ENCODE results near the gene NFATC2.

The NFATC2 gene

GRCh38 chr20:51429696-51430095 is 112.8 kb downstream of the NFATC2 start:
- no peak for DNase-seq (ENCODE audit: low read depth)

DNA sequence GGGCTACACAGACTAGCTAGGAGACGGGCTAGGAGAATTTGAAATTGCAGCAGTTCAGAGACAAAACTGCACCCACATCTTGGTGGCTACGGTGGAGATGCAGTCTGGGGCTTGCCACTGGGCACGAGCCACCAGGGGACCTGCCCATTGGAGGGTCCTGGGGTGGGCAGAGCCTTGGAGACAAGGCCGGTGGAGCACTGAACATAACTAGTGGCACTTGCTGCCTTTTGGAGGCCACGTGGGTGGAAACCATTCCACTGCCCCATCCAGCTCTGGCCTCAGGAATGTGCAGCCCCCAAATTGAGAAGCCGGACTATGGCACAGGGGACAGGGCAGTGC is 113.4 kb downstream of the NFATC2 start:
- no peak for DNase-seq (ENCODE audit: low read depth)

DNA sequence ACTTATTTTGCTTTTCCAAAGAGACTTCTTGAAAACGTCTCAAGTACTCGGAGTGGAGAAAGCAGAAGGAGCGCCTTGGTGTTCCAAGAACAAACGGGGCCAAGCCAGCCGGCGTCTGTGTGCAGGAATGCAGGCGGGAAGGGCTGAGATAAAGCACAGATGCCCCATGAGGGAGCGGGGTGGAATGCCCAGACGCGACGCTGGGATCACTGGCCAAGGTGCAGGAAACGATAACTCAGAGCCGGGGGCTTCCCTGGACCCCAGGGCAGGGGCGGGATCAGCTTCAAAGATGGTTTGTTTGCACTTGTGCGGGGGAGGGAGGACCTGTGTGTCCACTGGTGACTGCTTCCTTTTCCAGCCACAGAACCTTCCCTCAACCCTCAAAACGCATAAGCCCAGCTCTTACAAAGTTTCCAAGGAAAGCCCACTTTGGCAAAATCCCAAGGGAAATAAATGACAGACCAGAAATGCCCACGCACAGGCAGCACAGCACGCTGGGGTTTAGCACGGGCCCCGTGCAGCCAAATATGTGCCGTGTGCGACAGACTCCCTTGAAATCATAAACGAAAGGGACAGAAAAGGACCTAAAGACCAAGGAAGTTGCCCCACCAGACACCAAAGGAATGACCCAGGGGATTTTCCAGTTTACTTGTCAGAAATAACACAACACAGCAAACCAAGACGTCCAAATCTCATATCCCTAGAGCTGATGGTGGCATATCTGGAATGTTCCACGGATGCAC is 113.9 kb downstream of the NFATC2 start:
- peak; percentile 53 for DNase-seq (ENCODE audit: low read depth)

GRCh38 chr20:51427651-51428291 is 114.7 kb downstream of the NFATC2 start:
- DNase-seq (ENCODE audit: low read depth) = no peak

DNA sequence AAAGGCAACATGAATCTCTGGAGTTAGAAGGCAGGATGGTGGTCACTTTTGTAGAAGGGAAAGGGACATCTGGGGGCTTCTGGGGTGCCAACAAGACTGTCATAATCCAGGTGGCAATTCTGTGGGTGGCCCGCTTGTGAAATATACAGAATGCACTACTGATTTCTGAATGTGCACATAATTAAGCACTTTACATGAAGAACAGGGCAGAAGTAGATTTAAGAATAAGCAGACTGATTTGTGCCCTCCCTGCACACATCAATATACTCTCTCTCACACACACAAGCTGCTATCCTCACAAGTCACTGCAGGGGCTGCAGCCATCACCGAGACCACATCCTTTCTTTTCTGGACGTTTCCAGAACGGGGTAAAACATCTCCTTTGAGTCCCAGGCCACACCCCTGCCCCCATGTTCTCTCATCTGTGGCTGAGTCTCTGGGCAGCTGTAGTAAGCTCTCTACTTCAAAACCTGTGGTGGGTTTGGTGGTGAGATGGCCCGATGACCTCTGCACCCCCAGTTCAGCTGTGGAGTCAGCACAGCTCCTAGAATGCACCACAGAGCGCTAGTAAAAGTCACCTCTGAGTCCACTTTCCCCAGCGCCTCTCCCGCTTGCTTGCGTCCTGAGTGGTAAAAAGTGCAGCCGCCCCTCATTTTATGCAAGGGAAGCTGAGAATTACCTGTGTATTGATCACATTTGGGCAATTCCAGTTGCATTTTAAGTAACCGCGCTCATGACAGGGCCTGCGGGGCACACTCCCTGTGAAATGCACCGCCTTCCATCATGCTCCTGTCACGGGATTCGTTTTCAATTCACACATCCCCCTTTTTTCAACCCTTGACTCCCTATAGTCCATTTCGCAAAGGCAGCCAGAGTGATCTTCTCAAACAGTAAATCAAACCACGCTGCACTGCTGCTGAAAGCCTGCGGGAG is 115.5 kb downstream of the NFATC2 start:
- DNase-seq (ENCODE audit: low read depth) = no peak

GRCh38 chr20:51425347-51426106 is 117.0 kb downstream of the NFATC2 start:
- DNase-seq (ENCODE audit: low read depth) = no peak

DNA sequence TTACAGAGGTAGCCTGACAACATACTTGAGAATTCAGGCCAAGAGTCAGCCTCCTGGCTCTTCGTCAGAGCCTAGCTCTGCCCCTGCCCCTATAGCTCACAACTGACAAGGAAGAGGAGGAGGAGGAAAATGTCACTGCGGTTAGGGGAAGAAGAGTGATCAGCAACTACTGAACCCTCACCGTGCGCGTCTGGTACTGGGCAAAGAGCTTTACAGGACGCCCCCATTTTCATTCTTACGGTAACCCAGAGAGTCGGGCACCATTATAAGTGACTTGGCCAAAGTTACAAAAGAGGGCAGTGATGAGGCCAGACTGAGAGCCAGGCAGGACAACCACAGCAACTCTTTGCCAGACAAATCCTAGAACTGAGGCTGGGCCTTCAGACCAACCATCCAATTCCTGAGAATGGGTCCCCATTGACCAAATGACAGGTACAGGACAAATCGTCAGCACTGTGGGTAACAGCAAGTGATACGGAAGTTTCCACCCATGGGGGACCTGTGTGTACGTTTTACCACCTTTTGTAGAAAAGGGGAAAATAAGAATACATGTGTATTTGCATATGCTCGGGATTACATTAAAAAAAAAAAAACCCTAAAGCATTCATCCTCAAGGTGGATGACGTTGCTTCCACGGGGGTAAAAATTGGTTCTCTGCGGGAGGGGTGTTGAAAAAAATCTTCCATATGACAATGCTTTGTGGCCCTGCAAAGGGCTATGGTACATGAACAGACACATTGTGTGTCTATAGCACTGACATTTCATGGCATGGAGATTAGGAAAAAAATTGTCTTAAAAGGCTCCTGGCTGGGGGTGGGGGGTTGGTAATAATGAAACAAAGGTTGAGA is 118.0 kb downstream of the NFATC2 start:
- no peak for DNase-seq (ENCODE audit: low read depth)

GRCh38 chr20:51423810-51424209 is 118.7 kb downstream of the NFATC2 start:
- DNase-seq (ENCODE audit: low read depth) = no peak

DNA sequence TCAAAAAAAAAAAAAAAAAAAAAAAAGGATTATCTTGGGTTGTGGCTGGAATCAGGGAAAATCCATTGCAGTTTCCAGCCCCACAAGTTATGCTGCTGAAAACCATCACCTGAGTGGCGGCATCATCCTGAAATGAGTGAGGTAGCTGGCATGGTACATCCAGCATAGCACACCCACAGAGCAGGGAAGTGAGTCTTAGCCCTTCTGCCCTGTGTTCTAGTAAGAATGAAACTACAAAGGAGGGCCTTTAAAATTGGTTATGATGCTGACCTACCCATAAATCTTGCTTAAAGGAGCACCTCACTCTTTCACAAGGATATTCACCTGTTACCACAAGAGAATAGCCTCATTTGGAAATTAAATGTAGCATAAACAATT is 119.2 kb downstream of the NFATC2 start:
- no peak for DNase-seq (ENCODE audit: low read depth)

GRCh38 chr20:51422514-51423289 is 119.8 kb downstream of the NFATC2 start:
- no peak for DNase-seq (ENCODE audit: low read depth)

GRCh38 chr20:51420805-51421204 is 121.7 kb downstream of the NFATC2 start:
- DNase-seq (ENCODE audit: low read depth) = no peak

DNA sequence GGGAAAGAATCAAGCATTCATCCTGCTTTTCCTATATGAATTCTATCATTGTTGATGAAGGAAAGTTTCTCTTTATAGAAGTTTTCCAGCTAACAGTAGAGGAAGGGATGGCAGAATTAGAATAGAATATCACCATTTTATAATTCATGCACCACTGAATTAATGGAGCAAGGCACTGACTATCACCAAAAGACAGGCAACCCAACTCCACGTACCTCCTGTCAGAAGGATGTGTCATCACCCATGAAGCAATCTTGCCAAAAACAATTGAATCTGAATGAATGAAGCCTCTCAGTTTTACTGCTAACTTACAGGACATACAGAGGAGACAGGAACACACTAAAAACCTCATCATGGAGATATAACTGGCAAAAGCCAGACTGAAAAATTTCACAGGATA is 122.4 kb downstream of the NFATC2 start:
- DNase-seq (ENCODE audit: low read depth) = peak; percentile 41

DNA sequence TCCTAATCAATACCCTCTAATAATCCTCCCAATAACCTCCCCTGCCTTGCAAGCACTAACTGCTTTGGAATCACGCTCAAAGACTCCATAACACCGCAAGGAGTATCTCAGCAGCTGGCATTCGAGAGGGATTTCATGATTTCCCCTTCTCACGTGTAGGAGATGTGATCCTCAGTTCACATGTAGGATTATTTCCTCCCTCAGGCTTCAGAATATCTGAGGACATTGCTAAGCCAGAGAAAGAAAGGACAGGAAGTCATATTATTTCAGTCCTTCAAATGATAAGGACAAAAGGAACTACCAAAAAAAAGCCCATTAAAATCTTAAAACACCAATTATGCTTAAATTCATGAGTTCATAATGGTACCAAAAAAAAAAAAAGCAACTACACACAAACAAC is 122.9 kb downstream of the NFATC2 start:
- no peak for DNase-seq (ENCODE audit: low read depth)

- DNase-seq (ENCODE audit: low read depth) = no peak
Observed at GRCh38 chr20:51419231-51419630, 123.3 kb downstream of the NFATC2 start.

DNA sequence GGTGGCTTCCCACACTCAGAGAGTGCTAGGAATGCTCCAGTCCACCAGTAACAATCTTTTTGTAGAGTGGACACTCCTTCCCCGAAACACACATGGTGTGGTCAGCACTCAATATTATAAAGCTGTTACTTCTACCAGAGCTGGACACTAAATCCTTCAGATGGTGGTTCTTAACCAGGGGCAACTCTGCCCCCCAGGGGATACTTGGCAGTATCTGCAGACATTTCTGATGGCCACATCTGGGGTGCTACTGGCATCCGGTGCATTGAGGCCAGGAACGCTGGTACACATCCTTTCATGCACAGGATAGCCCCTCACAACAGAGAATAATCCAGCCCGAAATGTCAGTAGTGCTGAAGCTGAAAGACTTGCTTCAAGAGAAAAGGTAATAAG is 124.4 kb downstream of the NFATC2 start:
- DNase-seq (ENCODE audit: low read depth) = no peak

DNA sequence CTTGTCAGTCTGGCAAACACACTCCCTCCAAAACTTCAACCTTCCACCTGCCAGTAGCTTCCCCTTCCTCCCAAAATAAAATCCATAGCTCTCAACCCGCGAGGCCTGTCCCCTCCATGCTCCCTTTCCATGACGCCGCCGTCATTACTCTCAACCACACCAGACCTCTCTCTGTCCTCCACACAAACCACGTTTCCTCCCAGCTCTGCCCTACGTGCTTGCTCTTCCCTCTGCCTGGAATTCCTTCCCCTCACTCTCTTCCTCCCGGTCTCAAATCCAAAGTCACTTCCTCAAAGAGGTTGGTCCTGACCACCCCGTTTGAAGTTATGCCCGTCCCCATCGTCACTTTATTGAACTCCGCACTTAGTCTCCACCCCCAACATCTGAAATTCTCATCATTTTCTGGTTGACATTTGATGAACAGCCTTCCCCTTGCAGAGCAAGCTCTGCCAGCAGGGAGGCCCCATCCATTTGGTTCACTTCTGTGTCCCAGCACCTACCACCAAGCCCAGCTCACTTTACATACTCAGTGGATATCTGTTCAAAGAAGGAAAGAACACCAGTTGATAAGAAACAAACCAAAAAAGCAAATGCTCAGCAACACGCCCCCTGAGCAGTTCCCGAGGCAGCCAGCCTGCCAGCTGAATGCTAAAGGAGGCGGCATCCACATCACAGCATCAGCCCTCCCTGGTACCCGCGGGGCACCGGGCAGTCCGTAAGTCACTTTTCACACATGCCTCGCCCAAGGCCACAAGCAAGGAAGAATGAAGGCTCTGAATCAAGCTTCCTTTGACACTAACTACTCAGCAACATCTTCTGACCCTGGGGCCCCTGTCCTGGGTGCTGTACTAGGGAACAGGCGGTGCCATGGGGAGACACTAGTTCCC is 125.0 kb downstream of the NFATC2 start:
- no peak for DNase-seq (ENCODE audit: low read depth)

DNA sequence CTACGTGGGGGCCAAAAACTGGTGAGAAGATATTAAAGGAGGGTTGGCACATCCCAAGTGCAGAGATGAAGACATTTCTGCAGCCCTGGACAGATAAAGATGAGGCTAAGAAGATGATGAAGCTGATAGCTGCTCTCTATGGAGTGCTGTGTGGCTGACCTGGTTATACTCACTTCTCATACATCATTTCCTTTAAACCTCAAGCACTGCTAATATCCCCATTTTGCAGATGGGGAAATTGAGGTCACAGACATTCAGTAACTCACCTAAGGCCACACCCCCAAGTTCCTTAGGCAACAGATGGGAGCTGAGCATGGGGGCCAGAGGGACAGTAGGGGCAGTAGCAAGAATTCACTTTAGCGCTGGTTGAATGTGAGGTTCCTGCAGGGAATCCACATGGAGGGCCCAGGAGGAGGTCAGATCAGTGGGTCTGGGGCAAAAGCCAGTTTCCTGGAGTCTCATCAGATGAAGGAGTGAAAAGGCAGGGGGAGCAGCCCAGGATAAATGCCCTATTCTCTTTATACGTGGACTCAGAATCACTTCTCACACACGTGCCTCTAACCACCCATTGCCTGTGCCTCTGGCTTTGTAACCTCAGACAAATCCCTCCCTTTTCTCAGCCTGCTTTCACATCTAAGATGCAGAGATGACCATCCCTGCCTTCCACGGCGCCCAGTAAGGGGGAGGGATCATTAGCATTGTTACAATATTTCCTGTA is 125.8 kb downstream of the NFATC2 start:
- DNase-seq (ENCODE audit: low read depth) = no peak

DNA sequence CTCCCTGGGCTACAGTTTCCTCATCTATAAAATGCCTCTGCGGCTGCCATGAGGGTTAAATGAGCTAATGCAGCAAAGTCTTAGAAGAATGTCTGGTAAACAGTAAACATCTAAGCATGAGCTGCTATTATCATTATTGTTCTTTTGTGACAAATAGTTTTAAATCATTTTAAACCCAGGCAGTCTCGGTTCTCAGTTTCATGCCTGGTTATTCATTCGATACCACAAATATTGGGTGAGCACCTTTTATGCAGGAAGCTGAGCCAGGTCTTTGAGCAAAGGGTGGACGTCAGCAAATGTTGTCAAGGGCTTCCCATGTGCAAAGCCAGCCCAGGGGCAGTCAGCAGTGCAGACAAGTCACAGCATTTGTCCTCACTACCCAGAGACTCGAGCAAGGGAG is 128.7 kb downstream of the NFATC2 start:
- no peak for DNase-seq (ENCODE audit: low read depth)
